GM18499 (cell line): Measurements from ENCODE around the gene DNMT1.
"Not testable (repeated sequence)": the region's sequence is repeated elsewhere in the genome, so short reads cannot be mapped to it uniquely, and the experiment has no call there.

ENCODE experiments used
- ATAC-seq: cut with Tn5 transposase; IDR thresholded peaks from one replicate; pipeline ENCODE4 v1.9.1; 2021; ENCODE audit warnings: moderate number of reproducible peaks; ENCODE audit not compliant: insufficient read depth, unreplicated experiment

DNMT1 gene

GRCh38 chr19:10187315-10187714 is 7.4 kb downstream of the DNMT1 start:
- no peak for ATAC-seq

GRCh38 chr19:10184636-10185035 is 10.1 kb downstream of the DNMT1 start:
- ATAC-seq, result no peak

- ATAC-seq, result no peak
Measured at GRCh38 chr19:10183926-10184325, 10.8 kb downstream of the DNMT1 start.

GRCh38 chr19:10182847-10183246 is 11.9 kb downstream of the DNMT1 start:
- ATAC-seq, result no peak

- no peak for ATAC-seq
Measured at GRCh38 chr19:10182076-10182475, 12.7 kb downstream of the DNMT1 start.

- ATAC-seq, result no peak
Measured at GRCh38 chr19:10180459-10180858, 14.3 kb downstream of the DNMT1 start.

- ATAC-seq, result not testable (repeated sequence)
Measured at GRCh38 chr19:10180024-10180423, 14.7 kb downstream of the DNMT1 start.

- ATAC-seq, result no peak
Measured at GRCh38 chr19:10173527-10173926, 21.2 kb downstream of the DNMT1 start.

GRCh38 chr19:10168386-10168948 is 26.3 kb downstream of the DNMT1 start:
- no peak for ATAC-seq

GRCh38 chr19:10167459-10167858 is 27.3 kb downstream of the DNMT1 start:
- no peak for ATAC-seq

- not testable (repeated sequence) for ATAC-seq
Measured at GRCh38 chr19:10166501-10166900, 28.3 kb downstream of the DNMT1 start.

- no peak for ATAC-seq
Measured at GRCh38 chr19:10166046-10166445, 28.7 kb downstream of the DNMT1 start.

- no peak for ATAC-seq
Measured at GRCh38 chr19:10163536-10163935, 31.2 kb downstream of the DNMT1 start.

GRCh38 chr19:10159610-10160009 is 35.1 kb downstream of the DNMT1 start:
- ATAC-seq, result no peak

- ATAC-seq, result no peak
Measured at GRCh38 chr19:10158485-10158884, 36.3 kb downstream of the DNMT1 start.

- no peak for ATAC-seq
Measured at GRCh38 chr19:10158071-10158470, 36.7 kb downstream of the DNMT1 start.

GRCh38 chr19:10155839-10156238 is 38.9 kb downstream of the DNMT1 start:
- ATAC-seq, result no peak

- ATAC-seq, result no peak
Measured at GRCh38 chr19:10152100-10152499, 42.7 kb downstream of the DNMT1 start.

GRCh38 chr19:10151521-10151920 is 43.2 kb downstream of the DNMT1 start:
- no peak for ATAC-seq

- no peak for ATAC-seq
Measured at GRCh38 chr19:10149427-10149826, 45.3 kb downstream of the DNMT1 start.

- ATAC-seq, result no peak
Measured at GRCh38 chr19:10146142-10146541, 48.6 kb downstream of the DNMT1 start.

- no peak for ATAC-seq
Measured at GRCh38 chr19:10145031-10145430, 49.7 kb downstream of the DNMT1 start.

GRCh38 chr19:10144361-10144760 is 50.4 kb downstream of the DNMT1 start:
- no peak for ATAC-seq
